Neuronal stem cell (in vitro differentiated cells): Measurements from ENCODE around the gene KDM4B.

Source experiments
- DNase-seq: peaks from one replicate; pipeline ENCODE4 v3.0.0-alpha.2; 2013; ENCODE audit warnings: low spot score
- H2AFZ ChIP-seq: one replicate; pipeline ENCODE4 v1.6.1; 2013; ENCODE audit warnings: mild to moderate bottlenecking, low read length, inconsistent platforms
- H2AK5ac ChIP-seq: 2 replicates; pipeline ENCODE4 v1.6.1; 2013; ENCODE audit warnings: low read depth, mild to moderate bottlenecking, inconsistent platforms, low read length, moderate library complexity, mixed read lengths
- H2BK120ac ChIP-seq: 2 replicates; pipeline ENCODE4 v1.6.1; 2013; ENCODE audit warnings: low read depth, mild to moderate bottlenecking, inconsistent platforms, low read length, moderate library complexity, mixed read lengths
- H2BK12ac ChIP-seq: one replicate; pipeline ENCODE4 v1.6.1; 2013; ENCODE audit warnings: low read length, inconsistent platforms
- H2BK15ac ChIP-seq: 2 replicates; pipeline ENCODE4 v1.6.1; 2013; ENCODE audit warnings: mild to moderate bottlenecking, low read length, inconsistent platforms, mixed read lengths
- H2BK5ac ChIP-seq: one replicate; pipeline ENCODE4 v1.6.1; 2013; ENCODE audit warnings: inconsistent platforms, mild to moderate bottlenecking, low read length, moderate library complexity
- H3K14ac ChIP-seq: one replicate; pipeline ENCODE4 v1.6.1; 2013; ENCODE audit warnings: low read length, inconsistent platforms
- H3K18ac ChIP-seq: 2 replicates; pipeline ENCODE4 v1.6.1; 2013; ENCODE audit warnings: low read length, inconsistent platforms
- H3K23ac ChIP-seq: 2 replicates; pipeline ENCODE4 v1.6.1; 2013; ENCODE audit warnings: low read depth, mild to moderate bottlenecking, mixed read lengths, low read length, inconsistent platforms; ENCODE audit not compliant: poor library complexity
- H3K27ac ChIP-seq: replicated peaks from 3 replicates; pipeline ENCODE4 v1.5.1; 2013; ENCODE audit warnings: low read length, inconsistent platforms
- H3K27me3 ChIP-seq, 3 experiments: 2 replicates each; pipeline ENCODE4 v1.6.1; 2013; ENCODE audit warnings: low read length in 3 of 3, mild to moderate bottlenecking in 2 of 3, inconsistent platforms in 1 of 3, low read depth in 1 of 3, mixed read lengths in 1 of 3, moderate library complexity in 1 of 3; ENCODE audit not compliant: control insufficient read depth in 3 of 3, insufficient read depth in 3 of 3
- H3K36me3 ChIP-seq, 2 donors: replicated peaks in 1 of 2; 2 replicates each; pipeline ENCODE4 v1.6.1; 2013; ENCODE audit warnings: low read length in 2 of 2; ENCODE audit not compliant: control insufficient read depth in 2 of 2, insufficient read depth in 2 of 2
- H3K4ac ChIP-seq: 2 replicates; pipeline ENCODE4 v1.6.1; 2013; ENCODE audit warnings: inconsistent platforms, mild to moderate bottlenecking, low read length, moderate library complexity
- H3K4me1 ChIP-seq, 2 donors: 1 replicate in 1 of 2; 2 replicates in 1 of 2; pipeline ENCODE4 v1.6.1; 2013; ENCODE audit warnings: low read length in 2 of 2, low read depth in 1 of 2; ENCODE audit not compliant: control insufficient read depth in 2 of 2, insufficient read depth in 1 of 2
- H3K4me2 ChIP-seq: one replicate; pipeline ENCODE4 v1.6.1; 2013; ENCODE audit warnings: mild to moderate bottlenecking, low read length, inconsistent platforms; ENCODE audit not compliant: insufficient read depth, poor library complexity, severe bottlenecking
- H3K4me3 ChIP-seq, 2 donors: 2 replicates each; pipeline ENCODE4 v1.5.1; 2013; ENCODE audit warnings: low read length in 2 of 2, mild to moderate bottlenecking in 2 of 2, inconsistent platforms in 1 of 2, moderate library complexity in 1 of 2
- H3K79me1 ChIP-seq: one replicate; pipeline ENCODE4 v1.6.1; 2013; ENCODE audit warnings: low read depth, mild to moderate bottlenecking, inconsistent platforms, low read length, moderate library complexity
- H3K9ac ChIP-seq: one replicate; pipeline ENCODE4 v1.6.1; 2013; ENCODE audit warnings: mild to moderate bottlenecking, low read depth, low read length, inconsistent platforms; ENCODE audit not compliant: poor library complexity
- H3K9me3 ChIP-seq, 2 donors: replicated peaks in 1 of 2; 2 replicates each; pipeline versions ENCODE3 to v1.6.1; 2013; ENCODE audit warnings: low read length in 2 of 2, mild to moderate bottlenecking in 2 of 2, inconsistent platforms in 1 of 2, low read depth in 1 of 2, mixed read lengths in 1 of 2, moderate library complexity in 1 of 2; ENCODE audit not compliant: control insufficient read depth in 2 of 2, insufficient read depth in 1 of 2
- H4K8ac ChIP-seq: one replicate; pipeline ENCODE4 v1.6.1; 2013; ENCODE audit warnings: low read depth, mild to moderate bottlenecking, inconsistent platforms, low read length, moderate library complexity
- H4K91ac ChIP-seq: one replicate; pipeline ENCODE4 v1.6.1; 2013; ENCODE audit warnings: low read length, low read depth, mild to moderate bottlenecking, inconsistent platforms; ENCODE audit not compliant: poor library complexity
- WGBS, 2 donors: extraction: QIAGEN DNeasy Blood & Tissue Kit; methylation state at CpG; one replicate each; pipeline ENCODE4 v1.1.7; 2013; ENCODE audit warnings: missing lambda C conversion rate in 2 of 2, mixed read lengths in 1 of 2; ENCODE audit not compliant: insufficient read length in 2 of 2, insufficient replicate concordance in 1 of 2; ENCODE audit errors: extremely low coverage in 2 of 2; 5-methylcytosine and 5-hydroxymethylcytosine counted together

KDM4B gene

GRCh38 chr19:5108123-5108596 lies 139.2 kb downstream of the KDM4B start:
- Histone ChIP-seq H3K9me3 (no peaks in the 10 kb centered on the region), H3K9ac (no peak overlapping the region), H3K18ac (no peak overlapping the region), H3K27ac (no peak overlapping the region), H4K8ac (no peak overlapping the region), H2AK5ac (no peak overlapping the region), H3K14ac (no peak overlapping the region), H2AFZ (no peak overlapping the region), H3K4me3 (no peak overlapping the region), H3K4ac (no peak overlapping the region), H3K27me3 (no peaks in the 10 kb centered on the region), H2BK5ac (no peak overlapping the region), H3K79me1 (no peaks in the 10 kb centered on the region), H2BK12ac (no peak overlapping the region), H4K91ac (no peak overlapping the region), H3K4me1 (peaks cover 5 to 12% of the 10 kb centered on the region in 2 donors), H3K23ac (no peak overlapping the region), H2BK120ac (no peak overlapping the region), H2BK15ac (no peak overlapping the region), H3K4me2 (no peak overlapping the region), H3K36me3 (peaks cover 2 to 52% of the 10 kb centered on the region in 2 donors)
- no CpG with 5 or more reads among the region's 12 CpGs for WGBS, 2 donors
- no peak for DNase-seq

DNA sequence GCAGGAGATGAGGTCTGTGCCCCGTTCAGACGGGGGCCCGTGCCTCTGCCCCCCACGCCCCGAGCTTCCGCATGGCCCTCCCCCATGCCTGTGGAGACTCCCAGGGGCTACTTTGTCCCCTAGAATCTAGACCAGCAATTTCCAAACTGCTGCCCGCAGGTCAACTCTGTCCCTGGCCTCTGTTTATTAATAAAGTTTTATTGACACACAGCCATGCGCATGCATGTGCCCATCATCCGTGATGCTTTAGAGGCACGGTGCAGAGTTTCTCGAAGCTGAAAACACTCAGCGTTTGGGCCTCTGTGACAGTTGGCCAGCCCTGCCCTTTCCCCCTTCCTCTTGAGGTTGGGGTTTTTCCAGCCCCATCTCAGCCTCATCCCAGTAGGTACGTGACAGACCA lies 140.0 kb downstream of the KDM4B start:
- Histone ChIP-seq H3K9me3 (no peaks in the 10 kb centered on the region), H4K8ac (no peak overlapping the region), H3K27ac (no peak overlapping the region), H4K91ac (no peak overlapping the region), H3K4me3 (no peak overlapping the region), H2AFZ (no peak overlapping the region), H3K9ac (no peak overlapping the region), H3K27me3 (no peaks in the 10 kb centered on the region), H3K23ac (no peak overlapping the region), H3K14ac (no peak overlapping the region), H3K4ac (no peak overlapping the region), H3K4me2 (no peak overlapping the region), H2AK5ac (no peak overlapping the region), H3K4me1 (peaks cover 9 to 16% of the 10 kb centered on the region in 2 donors), H2BK5ac (no peak overlapping the region), H2BK120ac (no peak overlapping the region), H3K36me3 (peaks cover 2 to 49% of the 10 kb centered on the region in 2 donors), H3K79me1 (no peaks in the 10 kb centered on the region), H2BK12ac (no peak overlapping the region), H2BK15ac (no peak overlapping the region), H3K18ac (no peak overlapping the region)
- no CpG with 5 or more reads among the region's 13 CpGs for WGBS, 2 donors
- DNase-seq, result no peak

DNA sequence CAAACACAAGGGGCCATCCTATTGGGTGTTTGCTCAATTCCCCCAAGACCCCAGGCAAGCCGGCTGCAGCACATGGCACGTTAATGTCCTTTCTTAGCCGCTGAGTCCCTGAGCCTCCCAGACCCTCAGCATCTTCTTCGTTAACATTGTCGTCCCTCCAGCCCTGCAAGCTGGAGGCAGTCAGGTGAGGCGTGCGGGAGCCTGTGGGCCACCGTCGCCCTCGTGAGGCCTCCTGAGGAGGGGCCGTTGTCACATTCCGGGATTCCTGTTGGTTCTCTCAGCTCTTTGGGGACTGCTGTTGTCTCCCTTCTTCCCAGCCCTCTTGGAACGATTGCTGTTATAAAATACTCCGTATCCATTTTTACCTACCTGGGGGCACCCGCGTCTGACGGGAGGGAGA lies 140.6 kb downstream of the KDM4B start:
- Histone ChIP-seq H3K18ac (peak overlapping the region; percentile 33), H3K14ac (peak overlapping the region; percentile 84), H3K4me3 (no peak overlapping the region), H4K91ac (no peak overlapping the region), H3K36me3 (peaks cover 2 to 52% of the 10 kb centered on the region in 2 donors), H2BK15ac (no peak overlapping the region), H3K4me1 (peaks cover 10 to 22% of the 10 kb centered on the region in 2 donors), H2BK5ac (no peak overlapping the region), H2AK5ac (peak overlapping the region; percentile 21), H3K27me3 (no peaks in the 10 kb centered on the region), H3K23ac (peak overlapping the region; percentile 45), H3K9me3 (no peaks in the 10 kb centered on the region), H2AFZ (no peak overlapping the region), H2BK120ac (no peak overlapping the region), H2BK12ac (no peak overlapping the region), H3K4me2 (no peak overlapping the region), H3K79me1 (no peaks in the 10 kb centered on the region), H4K8ac (no peak overlapping the region), H3K4ac (no peak overlapping the region), H3K9ac (no peak overlapping the region), H3K27ac (no peak overlapping the region)
- DNase-seq, result no peak
- no CpG with 5 or more reads among the region's 17 CpGs for WGBS, 2 donors

DNA sequence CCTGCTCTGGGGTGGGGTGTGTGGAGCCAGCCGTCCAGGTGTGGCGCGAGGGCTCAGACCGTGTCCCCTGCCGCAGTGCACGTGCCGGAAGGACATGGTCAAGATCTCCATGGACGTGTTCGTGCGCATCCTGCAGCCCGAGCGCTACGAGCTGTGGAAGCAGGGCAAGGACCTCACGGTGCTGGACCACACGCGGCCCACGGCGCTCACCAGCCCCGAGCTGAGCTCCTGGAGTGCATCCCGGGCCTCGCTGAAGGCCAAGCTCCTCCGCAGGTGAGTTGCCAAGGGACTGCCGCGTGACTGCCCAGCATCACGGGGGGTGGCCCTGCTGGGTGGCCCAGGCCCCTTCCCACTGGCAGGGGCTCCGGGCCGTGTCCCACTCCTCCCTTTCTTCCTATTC lies 141.6 kb downstream of the KDM4B start:
- Histone ChIP-seq H3K4ac (no peak overlapping the region), H2BK12ac (peak overlapping the region; percentile 24), H3K9ac (peak overlapping the region; percentile 32), H4K91ac (no peak overlapping the region), H3K4me2 (no peak overlapping the region), H2AFZ (no peak overlapping the region), H2BK120ac (no peak overlapping the region), H3K36me3 (peaks cover 2 to 52% of the 10 kb centered on the region in 2 donors), H3K4me1 (peaks cover 16 to 31% of the 10 kb centered on the region in 2 donors), H3K27ac (no peak overlapping the region), H4K8ac (no peak overlapping the region), H3K23ac (peak overlapping the region; percentile 52), H3K9me3 (no peaks in the 10 kb centered on the region), H2BK5ac (peak overlapping the region; percentile 28), H3K79me1 (no peaks in the 10 kb centered on the region), H2AK5ac (peak overlapping the region; percentile 51), H3K27me3 (no peaks in the 10 kb centered on the region), H3K14ac (no peak overlapping the region), H3K18ac (peak overlapping the region; percentile 90), H3K4me3 (no peak overlapping the region), H2BK15ac (no peak overlapping the region)
- no peak for DNase-seq
- no CpG with 5 or more reads among the region's 27 CpGs for WGBS, 2 donors
